Activated CD4-positive, alpha-beta T cell treated with anti-CD3 and anti-CD28 coated beads, Interleukin-2, amount 10 ng/mL, durations not matched to agents 24 days and 14 days (primary cell): ENCODE results near the gene CTIF. TPM values are rescaled to one million over a fixed set of nuclear protein-coding genes. Genes with fewer than 3 reads are reported as not detected.

Experiments
- DNase-seq: peaks from one replicate; pipeline ENCODE4 v3.0.0; 2022
- H3K27ac Mint-ChIP-seq: one replicate; pipeline ENCODE4 v1.8.0; 2022; ENCODE audit warnings: mild to moderate bottlenecking, mixed read lengths
- H3K27me3 Mint-ChIP-seq: one replicate; pipeline ENCODE4 v1.8.0; 2022; ENCODE audit warnings: mixed read lengths
- H3K36me3 Mint-ChIP-seq: one replicate; pipeline ENCODE4 v1.8.0; 2022; ENCODE audit warnings: low read depth, mild to moderate bottlenecking, mixed read lengths
- H3K4me1 Mint-ChIP-seq: one replicate; pipeline ENCODE4 v1.8.0; 2021; ENCODE audit warnings: mixed read lengths
- H3K4me3 Mint-ChIP-seq: one replicate; pipeline ENCODE4 v1.8.0; 2022; ENCODE audit warnings: mild to moderate bottlenecking, moderate library complexity, mixed read lengths
- H3K9me3 Mint-ChIP-seq: one replicate; pipeline ENCODE4 v1.8.0; 2021; ENCODE audit warnings: mixed read lengths
- intact Hi-C: fragments of 100-400 bp; cut with micrococcal nuclease; formaldehyde crosslinking; loops from one replicate; pipeline ENCODE4 v1.15.1; 2023
- total RNA-seq: library from RNA; stranded (reverse); gene quantifications from 2 replicates; pipeline ENCODE4 v1.2.3, GENCODE V29; 2022

CTIF gene
- total RNA-seq, 1 donor from 2014 or later: 9.5 TPM

DNA sequence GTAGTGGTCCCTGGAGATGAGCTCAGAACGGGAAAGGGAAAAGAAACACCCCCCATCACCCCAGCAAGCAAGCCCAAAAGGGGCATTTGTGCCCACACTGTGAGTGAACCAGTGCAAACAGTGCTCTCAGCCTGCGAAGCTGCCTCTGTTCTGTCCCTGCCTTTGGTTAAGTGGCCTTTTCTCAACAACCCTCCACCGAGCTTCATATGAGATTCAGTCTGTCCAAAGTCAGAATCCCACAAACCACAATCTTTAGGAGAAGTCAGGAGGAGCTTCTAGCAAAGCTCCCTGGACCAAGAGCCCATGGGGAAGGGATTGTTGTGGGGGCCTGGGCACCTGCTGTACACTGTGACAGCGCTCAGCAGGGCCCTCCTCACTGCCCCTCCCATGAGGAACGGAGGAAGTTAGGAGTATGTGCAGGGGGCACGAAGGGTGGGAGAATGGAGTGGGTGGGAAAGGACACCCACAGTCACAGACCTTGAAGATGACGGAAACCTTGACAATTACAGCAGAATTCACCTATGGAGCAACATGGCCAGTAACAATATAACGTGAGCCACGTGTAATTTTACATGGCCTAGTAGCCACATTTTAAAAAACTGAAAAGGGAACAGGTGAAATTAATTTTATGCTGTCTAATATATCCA is 292.4 kb downstream of the CTIF start:
- peaks cover 50% of the 10 kb centered on the region for H3K4me1 Mint-ChIP-seq
- H3K27ac Mint-ChIP-seq: peak overlapping the region; percentile 45
- DNase-seq: no peak
- H3K9me3 Mint-ChIP-seq: no peaks in the 10 kb centered on the region
- H3K4me3 Mint-ChIP-seq: peak overlapping the region; percentile 19
- H3K27me3 Mint-ChIP-seq: no peaks in the 10 kb centered on the region
- intact Hi-C loops: loop anchor here (10.0 kb wide), 1 partner anchor 344 kb away; no protein-coding TSS in a partner anchor
- peaks cover 3% of the 10 kb centered on the region for H3K36me3 Mint-ChIP-seq

DNA sequence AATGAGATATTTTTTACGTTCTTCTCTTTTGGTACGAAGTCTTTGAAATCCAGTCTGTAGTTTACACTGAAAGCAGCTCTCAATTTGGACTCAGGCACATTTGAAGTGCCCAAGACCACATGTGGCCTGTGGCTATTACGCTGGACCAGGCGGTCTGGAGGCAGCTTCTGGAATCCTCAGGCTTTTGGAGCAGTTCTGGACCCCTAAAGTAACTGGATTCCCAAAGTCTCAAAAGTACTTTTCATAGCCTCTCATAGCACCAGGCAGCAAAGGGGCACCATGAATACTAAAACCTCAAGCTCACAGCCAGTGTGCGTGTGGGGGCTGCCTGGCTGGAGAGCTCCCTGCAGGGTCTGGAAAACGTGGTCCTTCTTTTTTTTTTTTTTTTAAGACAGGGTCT is 293.0 kb downstream of the CTIF start:
- H3K4me3 Mint-ChIP-seq: no peak overlapping the region
- DNase-seq: no peak
- peaks cover 3% of the 10 kb centered on the region for H3K36me3 Mint-ChIP-seq
- intact Hi-C loops: loop anchor here (10.0 kb wide), 1 partner anchor 343 kb away; no protein-coding TSS in a partner anchor
- H3K27me3 Mint-ChIP-seq: no peaks in the 10 kb centered on the region
- peaks cover 50% of the 10 kb centered on the region for H3K4me1 Mint-ChIP-seq
- H3K27ac Mint-ChIP-seq: no peak overlapping the region
- no peaks in the 10 kb centered on the region for H3K9me3 Mint-ChIP-seq

- no peak for DNase-seq
- Mint-ChIP-seq H3K4me3 (peak overlapping the region; percentile 89), H3K27me3 (no peaks in the 10 kb centered on the region), H3K36me3 (peaks cover 3% of the 10 kb centered on the region), H3K4me1 (peaks cover 56% of the 10 kb centered on the region), H3K9me3 (no peaks in the 10 kb centered on the region), H3K27ac (peak overlapping the region; percentile 99)
- intact Hi-C loops: loop anchor here (10.0 kb wide), 1 partner anchor 342 kb away; no protein-coding TSS in a partner anchor
Observed at GRCh38 chr18:48832938-48833700, 294.3 kb downstream of the CTIF start.

DNA sequence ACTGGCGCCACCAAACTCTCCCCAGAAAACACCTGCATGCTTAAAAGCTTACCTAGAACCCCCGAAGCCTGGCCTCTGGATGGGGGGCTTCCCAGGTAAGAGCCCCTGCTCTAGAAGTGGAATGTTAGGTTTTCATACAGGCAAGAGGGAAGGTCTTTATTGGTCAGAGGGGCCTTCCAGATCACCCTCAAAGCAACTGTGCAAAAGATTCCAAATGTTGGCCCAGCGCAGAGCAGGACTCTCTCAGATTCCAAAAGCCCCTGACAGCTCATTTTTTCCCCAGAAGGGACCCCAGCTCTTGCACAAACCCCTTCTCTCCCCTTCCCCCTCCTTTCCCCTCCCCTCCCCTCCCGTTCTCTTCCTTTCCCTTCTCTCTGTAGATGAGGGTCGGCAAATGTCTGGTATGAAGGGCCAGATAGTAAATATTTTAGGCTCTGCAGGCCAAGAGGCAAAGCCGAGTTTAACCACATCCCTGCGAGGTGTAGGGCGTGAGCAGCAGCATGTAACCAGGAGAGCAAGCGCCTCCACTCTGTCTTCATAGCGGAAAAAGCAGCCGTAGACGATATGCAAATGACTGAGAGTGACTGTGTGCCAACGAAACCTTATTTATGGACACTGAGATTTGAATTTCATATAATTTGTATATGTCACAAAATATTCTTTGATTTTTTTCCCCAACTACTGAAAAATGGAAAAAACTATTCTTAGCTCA is 295.0 kb downstream of the CTIF start:
- Mint-ChIP-seq H3K4me3 (peak overlapping the region; percentile 89), H3K9me3 (no peaks in the 10 kb centered on the region)
- intact Hi-C loops: loop anchor here (1.0 to 10.0 kb wide), 8 partner anchors 8 to 341 kb away; no protein-coding TSS in a partner anchor

DNA sequence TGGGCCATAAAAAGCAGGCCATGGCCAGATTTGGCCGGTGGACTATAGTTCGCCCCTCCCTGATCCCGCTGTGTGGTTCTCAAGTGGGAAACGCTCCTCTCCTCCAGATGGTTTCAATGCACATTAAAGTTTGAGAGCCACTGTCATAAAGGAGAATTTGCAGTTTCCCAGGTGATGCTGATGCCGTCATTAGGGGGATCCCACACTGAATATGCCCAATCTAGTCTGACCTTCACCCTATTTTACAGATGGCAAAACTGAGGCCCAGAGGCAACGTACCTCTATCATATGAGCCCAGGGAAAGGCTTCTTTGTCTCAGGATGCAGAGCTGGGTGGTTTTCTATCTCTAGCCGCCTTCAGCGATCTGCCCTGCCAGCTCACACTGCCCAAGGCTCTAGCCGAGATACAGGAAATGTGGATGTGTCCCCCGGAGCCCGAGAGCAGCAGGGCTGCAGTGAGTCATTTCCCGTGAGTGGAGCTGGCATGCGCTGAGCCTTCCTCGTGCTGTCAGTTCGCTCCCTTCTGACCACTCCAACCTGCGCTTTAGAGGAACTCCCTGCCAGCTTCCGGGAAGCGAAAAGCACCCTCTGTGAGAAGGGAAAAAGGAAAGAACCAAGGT is 295.7 kb downstream of the CTIF start:
- Mint-ChIP-seq H3K4me1 (peaks cover 66% of the 10 kb centered on the region), H3K9me3 (no peaks in the 10 kb centered on the region), H3K27ac (peak overlapping the region; percentile 99), H3K27me3 (no peaks in the 10 kb centered on the region), H3K4me3 (peak overlapping the region; percentile 89), H3K36me3 (peaks cover 3% of the 10 kb centered on the region)
- intact Hi-C loops: loop anchor here (1.0 to 10.0 kb wide), 8 partner anchors 8 to 340 kb away; no protein-coding TSS in a partner anchor
- peak; percentile 91 for DNase-seq

More for the DNA sequence above, 295.0 kb downstream of the CTIF start:
- peaks cover 3% of the 10 kb centered on the region for H3K36me3 Mint-ChIP-seq
- peaks cover 61% of the 10 kb centered on the region for H3K4me1 Mint-ChIP-seq
- no peaks in the 10 kb centered on the region for H3K27me3 Mint-ChIP-seq
- DNase-seq: peak; percentile 88
- H3K27ac Mint-ChIP-seq: peak overlapping the region; percentile 99

DNA sequence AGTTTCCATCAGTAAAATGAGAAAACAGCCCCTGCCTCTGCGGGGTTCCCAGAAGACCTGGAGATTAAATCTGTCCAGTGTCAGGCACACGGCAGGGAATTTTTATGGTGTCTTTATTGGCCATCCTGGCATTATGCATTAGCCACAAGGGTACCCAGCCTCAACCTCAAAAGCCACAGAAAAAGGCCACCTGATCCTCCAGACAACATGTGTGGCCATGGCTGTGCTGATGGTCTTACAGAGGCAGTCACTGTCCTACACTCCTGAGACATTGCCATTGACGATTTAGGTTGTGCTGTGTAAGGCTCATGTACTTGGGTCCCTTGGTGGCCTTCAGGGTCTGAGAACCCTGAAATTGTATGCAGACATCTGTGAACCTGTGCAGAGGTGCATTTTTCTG is 296.3 kb downstream of the CTIF start:
- H3K27ac Mint-ChIP-seq: peak overlapping the region; percentile 99
- H3K4me3 Mint-ChIP-seq: peak overlapping the region; percentile 89
- no peaks in the 10 kb centered on the region for H3K9me3 Mint-ChIP-seq
- intact Hi-C loops: loop anchor here (2.0 to 10.0 kb wide), 2 partner anchors 98 to 340 kb away; no protein-coding TSS in a partner anchor
- DNase-seq: no peak
- peaks cover 70% of the 10 kb centered on the region for H3K4me1 Mint-ChIP-seq
- H3K36me3 Mint-ChIP-seq: peaks cover 3% of the 10 kb centered on the region
- no peaks in the 10 kb centered on the region for H3K27me3 Mint-ChIP-seq

DNA sequence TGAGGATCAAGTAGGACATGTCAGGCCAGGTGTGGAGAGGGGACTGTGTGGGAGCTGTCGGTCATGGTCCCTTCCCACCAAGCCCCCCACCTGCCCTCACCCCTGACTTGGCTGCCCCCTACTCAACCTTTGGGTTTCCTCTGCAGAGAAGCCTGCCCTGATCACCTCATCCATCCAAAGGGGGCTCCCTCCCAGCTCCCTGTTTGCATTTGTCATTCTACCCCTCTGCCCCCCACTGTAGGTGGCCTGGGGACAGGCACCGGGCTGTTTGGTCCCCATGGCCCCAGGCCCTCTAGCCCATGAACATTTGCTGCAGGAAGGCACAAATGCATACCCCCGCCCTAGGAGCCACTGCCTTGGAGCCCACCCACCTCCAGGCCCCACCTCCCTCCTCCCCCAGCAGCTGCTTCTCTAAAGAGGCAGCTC is 296.9 kb downstream of the CTIF start:
- no peak for DNase-seq
- Mint-ChIP-seq H3K27me3 (no peaks in the 10 kb centered on the region), H3K4me1 (peaks cover 67% of the 10 kb centered on the region), H3K4me3 (no peak overlapping the region), H3K36me3 (peaks cover 3% of the 10 kb centered on the region), H3K9me3 (no peaks in the 10 kb centered on the region), H3K27ac (peak overlapping the region; percentile 99)
- intact Hi-C loops: loop anchor here (2.0 to 10.0 kb wide), 2 partner anchors 97 to 339 kb away; no protein-coding TSS in a partner anchor

DNA sequence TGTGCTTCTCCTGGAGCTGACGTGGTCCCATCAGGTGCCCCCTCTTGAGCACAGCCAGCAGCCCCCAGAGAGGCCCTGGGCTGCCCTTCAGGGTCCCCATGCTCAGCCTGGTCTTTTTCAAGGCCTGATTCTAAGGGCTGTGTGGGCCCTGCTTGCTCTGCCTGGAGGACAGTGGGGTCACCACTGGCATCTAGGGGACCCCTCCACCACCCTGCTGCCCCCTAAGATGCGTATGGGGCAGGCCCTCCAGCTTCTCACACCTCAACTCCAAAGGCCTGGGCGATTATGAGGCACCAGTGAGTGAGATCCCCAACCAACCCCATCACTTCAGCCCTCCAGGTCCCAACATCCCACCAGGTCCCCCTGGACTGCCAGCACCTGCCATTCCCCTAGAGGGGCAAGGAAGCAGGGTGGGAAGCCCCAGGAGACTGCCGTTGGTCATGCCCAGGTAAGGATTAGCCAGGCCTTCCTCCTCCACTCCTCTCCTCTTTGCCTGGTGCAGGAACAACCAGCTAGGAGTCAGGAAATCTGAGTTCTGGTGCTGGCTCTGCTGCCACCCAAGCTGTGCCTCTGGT is 297.5 kb downstream of the CTIF start:
- Mint-ChIP-seq H3K4me1 (peaks cover 62% of the 10 kb centered on the region), H3K27me3 (no peaks in the 10 kb centered on the region), H3K27ac (no peak overlapping the region)

GRCh38 chr18:48836806-48837615 is 298.2 kb downstream of the CTIF start:
- Mint-ChIP-seq H3K4me1 (peaks cover 63% of the 10 kb centered on the region), H3K4me3 (no peak overlapping the region), H3K27me3 (no peaks in the 10 kb centered on the region), H3K9me3 (no peaks in the 10 kb centered on the region), H3K36me3 (peaks cover 2% of the 10 kb centered on the region), H3K27ac (no peak overlapping the region)
- DNase-seq: no peak
- intact Hi-C loops: loop anchor here (10.0 kb wide), 1 partner anchor 338 kb away; no protein-coding TSS in a partner anchor

More for the DNA sequence above, 297.5 kb downstream of the CTIF start:
- intact Hi-C loops: loop anchor here (10.0 kb wide), 1 partner anchor 338 kb away; no protein-coding TSS in a partner anchor
- DNase-seq: no peak
- H3K36me3 Mint-ChIP-seq: peaks cover 2% of the 10 kb centered on the region
- no peaks in the 10 kb centered on the region for H3K9me3 Mint-ChIP-seq
- H3K4me3 Mint-ChIP-seq: no peak overlapping the region

- Mint-ChIP-seq H3K9me3 (no peaks in the 10 kb centered on the region), H3K27me3 (no peaks in the 10 kb centered on the region), H3K4me3 (no peak overlapping the region), H3K36me3 (peaks cover 2% of the 10 kb centered on the region), H3K27ac (peak overlapping the region; percentile 29), H3K4me1 (peaks cover 64% of the 10 kb centered on the region)
- no peak for DNase-seq
- intact Hi-C loops: loop anchor here (10.0 kb wide), 1 partner anchor 337 kb away; no protein-coding TSS in a partner anchor
Observed at GRCh38 chr18:48837676-48838075, 298.8 kb downstream of the CTIF start.

GRCh38 chr18:48838166-48838775 is 299.4 kb downstream of the CTIF start:
- H3K36me3 Mint-ChIP-seq: peaks cover 2% of the 10 kb centered on the region
- H3K4me1 Mint-ChIP-seq: peaks cover 61% of the 10 kb centered on the region
- no peak for DNase-seq
- H3K27ac Mint-ChIP-seq: peak overlapping the region; percentile 53
- H3K27me3 Mint-ChIP-seq: no peaks in the 10 kb centered on the region
- H3K4me3 Mint-ChIP-seq: no peak overlapping the region
- intact Hi-C loops: loop anchor here (10.0 kb wide), 1 partner anchor 337 kb away; no protein-coding TSS in a partner anchor
- H3K9me3 Mint-ChIP-seq: no peaks in the 10 kb centered on the region
